Kidney (tissue), 14 donors: ENCODE results near the gene SACS. TPM values are rescaled to one million over a fixed set of nuclear protein-coding genes. Genes with fewer than 3 reads are reported as not detected.

Experiments
- DNase-seq, 5 donors: peaks; one replicate each; pipeline ENCODE4 v3.0.0-alpha.2; 2013 to 2020
- FAIRE-seq: peaks from 2 replicates; lab custom pipeline; 2012; peaks lifted over from hg19 to GRCh38; lab: Jason Lieb, UNC
- H3K27ac ChIP-seq, 2 donors: one replicate each; pipeline ENCODE4 v1.7.0; 2013; ENCODE audit warnings: low read depth in 2 of 2, low read length in 2 of 2, inconsistent platforms in 1 of 2
- H3K27me3 ChIP-seq: one replicate; pipeline ENCODE4 v1.7.1; 2013; ENCODE audit warnings: low read length, inconsistent platforms; ENCODE audit not compliant: control insufficient read depth, insufficient read depth
- H3K36me3 ChIP-seq, 3 donors: one replicate each; pipeline versions ENCODE4 v1.7.0 to v1.7.1; 2013; ENCODE audit warnings: low read length in 3 of 3, control low read depth in 1 of 3, inconsistent platforms in 1 of 3; ENCODE audit not compliant: insufficient read depth in 3 of 3, control insufficient read depth in 2 of 3
- H3K4me1 ChIP-seq, 3 donors: one replicate each; pipeline versions ENCODE4 v1.7.0 to v1.7.1; 2013; ENCODE audit warnings: low read length in 3 of 3, inconsistent platforms in 1 of 3, low read depth in 1 of 3; ENCODE audit not compliant: control insufficient read depth in 2 of 3, insufficient read depth in 2 of 3
- H3K4me3 ChIP-seq, 3 donors: one replicate each; pipeline versions ENCODE4 v1.7.0 to v1.8.1; 2013; ENCODE audit warnings: low read length in 3 of 3, control low read depth in 1 of 3, inconsistent platforms in 1 of 3
- H3K9ac ChIP-seq, 3 donors: one replicate each; pipeline versions ENCODE4 v1.7.0 to v1.7.1; 2013; ENCODE audit warnings: low read length in 3 of 3, control low read depth in 1 of 3, inconsistent platforms in 1 of 3
- H3K9me3 ChIP-seq, 3 donors: one replicate each; pipeline versions ENCODE4 v1.7.0 to v1.7.1; 2013; ENCODE audit warnings: low read length in 3 of 3, control low read depth in 1 of 3, inconsistent platforms in 1 of 3; ENCODE audit not compliant: control insufficient read depth in 2 of 3, insufficient read depth in 1 of 3
- intact Hi-C: fragments of 100-400 bp; cut with DNase I; formaldehyde crosslinking; loops from one replicate; pipeline ENCODE4 v1.11.1; 2022
- polyA plus RNA-seq: library from polyadenylated mRNA; stranded (reverse); fragments of 350-450 nt; fragmentation: Illumina TruSeq; extraction: RNeasy Lipid Tissue Mini Kit (QIAGEN cat#74804); gene quantifications from one replicate; pipeline ENCODE4 v1.2.3, GENCODE V29; 2014; ENCODE audit warnings: low read depth, low replicate concordance; ENCODE audit not compliant: insufficient read depth
- total RNA-seq: library from RNA; stranded (reverse); fragmentation: NEBNext Ultra II Directional; extraction: Animal tissue kit (Norgen Biotek cat#: 25700); gene quantifications from one replicate; pipeline ENCODE4 v1.2.1, GENCODE V29; 2021
- TF ChIP-seq, protein P1 (sequence below): IDR thresholded peaks from 3 replicates; pipeline ENCODE4 v1.5.1; 2012; ENCODE audit warnings: mild to moderate bottlenecking, moderate library complexity, borderline replicate concordance; ENCODE audit not compliant: insufficient read depth; ENCODE audit errors: extremely low read depth
- donor health status: control.
- donor health status: control.
- donor health status: control.
- donor health status: control.
- donor health status: control.
- donor health status: DM: yes; HTN: yes; CAD: no.
- donor health status: Normal renal cell carcinoma (clear cell type).

The SACS gene
- total and polyA plus RNA-seq, 2 donors from 2014 or later: 0.58 to 12.5 TPM

DNA sequence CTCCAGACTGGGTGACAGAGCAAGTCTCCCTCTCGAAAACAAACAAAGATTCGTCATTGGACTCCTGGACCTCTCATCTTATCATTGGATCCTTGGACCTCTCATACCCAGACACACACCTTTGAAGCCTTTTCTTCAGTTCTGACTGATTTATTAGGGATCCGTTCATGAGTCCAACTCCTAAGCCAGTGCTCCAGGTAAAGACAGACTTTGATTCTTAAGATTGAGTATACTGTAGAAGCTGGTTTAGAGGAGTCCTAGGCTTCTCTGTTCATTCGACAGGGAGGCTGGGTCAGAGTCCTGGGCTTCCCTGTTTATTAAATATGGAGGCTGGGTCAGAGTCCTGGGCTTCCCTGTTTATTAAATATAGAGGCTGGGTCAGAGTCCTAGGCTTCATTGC is 38.7 kb downstream of the SACS start:
- FAIRE-seq (no peak), DNase-seq (no peak)
- Histone ChIP-seq H3K36me3 (no peaks in the 10 kb centered on the region), H3K9me3 (no peaks in the 10 kb centered on the region), H3K4me3 (no peak overlapping the region), H3K27me3 (no peaks in the 10 kb centered on the region), H3K27ac (no peak overlapping the region), H3K9ac (no peak overlapping the region), H3K4me1 (no peaks in the 10 kb centered on the region)
- TF ChIP-seq, protein P1, sequence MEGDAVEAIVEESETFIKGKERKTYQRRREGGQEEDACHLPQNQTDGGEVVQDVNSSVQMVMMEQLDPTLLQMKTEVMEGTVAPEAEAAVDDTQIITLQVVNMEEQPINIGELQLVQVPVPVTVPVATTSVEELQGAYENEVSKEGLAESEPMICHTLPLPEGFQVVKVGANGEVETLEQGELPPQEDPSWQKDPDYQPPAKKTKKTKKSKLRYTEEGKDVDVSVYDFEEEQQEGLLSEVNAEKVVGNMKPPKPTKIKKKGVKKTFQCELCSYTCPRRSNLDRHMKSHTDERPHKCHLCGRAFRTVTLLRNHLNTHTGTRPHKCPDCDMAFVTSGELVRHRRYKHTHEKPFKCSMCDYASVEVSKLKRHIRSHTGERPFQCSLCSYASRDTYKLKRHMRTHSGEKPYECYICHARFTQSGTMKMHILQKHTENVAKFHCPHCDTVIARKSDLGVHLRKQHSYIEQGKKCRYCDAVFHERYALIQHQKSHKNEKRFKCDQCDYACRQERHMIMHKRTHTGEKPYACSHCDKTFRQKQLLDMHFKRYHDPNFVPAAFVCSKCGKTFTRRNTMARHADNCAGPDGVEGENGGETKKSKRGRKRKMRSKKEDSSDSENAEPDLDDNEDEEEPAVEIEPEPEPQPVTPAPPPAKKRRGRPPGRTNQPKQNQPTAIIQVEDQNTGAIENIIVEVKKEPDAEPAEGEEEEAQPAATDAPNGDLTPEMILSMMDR: no peak
- intact Hi-C loops: no loop called here

DNA sequence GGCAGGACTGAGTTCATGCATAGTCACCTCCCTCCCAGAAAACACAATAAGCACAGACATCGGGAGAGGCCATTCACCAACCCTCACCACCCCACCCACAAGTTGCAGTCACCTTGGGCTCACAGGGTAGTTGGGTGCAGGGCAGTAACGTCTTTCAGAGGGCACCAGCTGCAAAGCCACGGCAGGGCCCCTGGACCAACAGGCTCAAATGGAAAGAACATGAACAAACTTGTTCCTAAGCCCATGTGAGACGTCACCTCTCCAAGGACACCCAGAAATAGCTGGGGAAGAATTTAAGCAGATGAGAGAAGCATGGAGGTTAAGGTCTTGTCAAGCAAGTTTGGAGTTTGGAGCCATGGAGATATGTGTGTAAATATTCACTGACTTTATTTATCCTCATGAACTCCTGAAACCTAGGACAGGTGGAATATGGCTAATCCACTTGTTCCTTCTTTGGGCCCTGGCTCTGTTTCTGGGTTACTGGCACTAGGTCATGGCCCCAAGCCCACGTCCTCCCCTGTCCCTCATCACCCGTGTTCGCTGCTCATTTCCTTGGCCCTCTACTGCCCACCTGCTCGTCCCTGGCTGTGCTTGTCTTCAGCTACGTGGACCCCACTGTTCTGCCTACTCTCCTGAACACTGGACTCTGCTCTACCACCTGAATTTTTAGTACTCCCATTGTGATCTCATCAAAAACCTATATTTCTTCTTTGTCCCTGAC is 40.4 kb downstream of the SACS start:
- Histone ChIP-seq H3K9ac (no peak overlapping the region), H3K4me1 (no peaks in the 10 kb centered on the region), H3K36me3 (no peaks in the 10 kb centered on the region), H3K4me3 (no peak overlapping the region), H3K27me3 (no peaks in the 10 kb centered on the region), H3K9me3 (no peaks in the 10 kb centered on the region), H3K27ac (no peak overlapping the region)
- no peak for DNase-seq
- intact Hi-C loops: no loop called here
- FAIRE-seq: no peak
- TF ChIP-seq, protein P1: no peak

DNA sequence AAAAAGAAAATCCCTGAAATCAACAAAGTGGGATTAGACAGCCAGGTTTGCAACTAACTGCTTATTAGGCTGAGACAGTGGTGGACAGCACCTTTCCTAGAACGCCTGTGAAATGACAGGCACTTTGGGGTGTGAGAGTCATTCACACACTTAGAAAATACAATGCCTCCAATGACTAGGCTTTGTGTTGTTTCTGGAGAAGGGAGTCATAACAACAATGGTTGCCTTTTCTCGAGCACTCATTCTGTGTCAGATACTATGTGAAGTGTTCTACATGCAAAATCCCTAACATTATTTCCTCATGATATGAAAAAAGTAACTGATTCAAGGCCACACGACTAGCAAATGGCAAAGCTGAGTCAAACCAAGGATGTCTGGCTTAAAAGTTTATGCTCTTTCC is 41.2 kb downstream of the SACS start:
- TF ChIP-seq, protein P1: no peak
- no peak for DNase-seq
- Histone ChIP-seq H3K9me3 (no peaks in the 10 kb centered on the region), H3K36me3 (no peaks in the 10 kb centered on the region), H3K9ac (no peak overlapping the region), H3K4me3 (no peak overlapping the region), H3K27ac (no peak overlapping the region), H3K4me1 (no peaks in the 10 kb centered on the region), H3K27me3 (no peaks in the 10 kb centered on the region)
- FAIRE-seq: no peak
- intact Hi-C loops: no loop called here
